IPS-18a (cell line): ENCODE measurements around the gene ANO2.

Experiments
- H3K27ac ChIP-seq: one replicate; pipeline ENCODE4 v1.5.1; 2013; ENCODE audit warnings: low read length
- H3K27me3 ChIP-seq: one replicate; pipeline ENCODE4 v1.6.1; 2013; ENCODE audit warnings: mild to moderate bottlenecking, low read length; ENCODE audit not compliant: control insufficient read depth, insufficient read depth
- H3K36me3 ChIP-seq: one replicate; pipeline ENCODE4 v1.6.1; 2013; ENCODE audit warnings: low read depth, low read length; ENCODE audit not compliant: control insufficient read depth
- H3K4me1 ChIP-seq: one replicate; pipeline ENCODE4 v1.6.1; 2013; ENCODE audit warnings: low read depth, low read length; ENCODE audit not compliant: control insufficient read depth
- H3K4me3 ChIP-seq: one replicate; pipeline ENCODE4 v1.5.1; 2013; ENCODE audit warnings: low read length
- H3K9ac ChIP-seq: one replicate; pipeline ENCODE4 v1.6.1; 2013; ENCODE audit warnings: mild to moderate bottlenecking, low read length, moderate library complexity
- H3K9me3 ChIP-seq: one replicate; pipeline ENCODE4 v1.6.1; 2013; ENCODE audit warnings: low read depth, low read length; ENCODE audit not compliant: control insufficient read depth

The ANO2 gene

GRCh38 chr12:5522432-5523335 lies 422.4 kb downstream of the ANO2 start:
- H3K9ac ChIP-seq, result no peak overlapping the region
- H3K27me3 ChIP-seq, result no peaks in the 10 kb centered on the region
- peaks cover 11% of the 10 kb centered on the region for H3K4me1 ChIP-seq
- H3K36me3 ChIP-seq, result no peaks in the 10 kb centered on the region
- H3K27ac ChIP-seq, result no peak overlapping the region
- H3K9me3 ChIP-seq, result no peaks in the 10 kb centered on the region
- no peak overlapping the region for H3K4me3 ChIP-seq

- Histone ChIP-seq H3K9me3 (no peaks in the 10 kb centered on the region), H3K4me3 (no peak overlapping the region), H3K9ac (no peak overlapping the region), H3K27me3 (no peaks in the 10 kb centered on the region), H3K27ac (no peak overlapping the region), H3K36me3 (no peaks in the 10 kb centered on the region), H3K4me1 (peaks cover 14% of the 10 kb centered on the region)
Observed at GRCh38 chr12:5521456-5522325, 423.4 kb downstream of the ANO2 start.

DNA sequence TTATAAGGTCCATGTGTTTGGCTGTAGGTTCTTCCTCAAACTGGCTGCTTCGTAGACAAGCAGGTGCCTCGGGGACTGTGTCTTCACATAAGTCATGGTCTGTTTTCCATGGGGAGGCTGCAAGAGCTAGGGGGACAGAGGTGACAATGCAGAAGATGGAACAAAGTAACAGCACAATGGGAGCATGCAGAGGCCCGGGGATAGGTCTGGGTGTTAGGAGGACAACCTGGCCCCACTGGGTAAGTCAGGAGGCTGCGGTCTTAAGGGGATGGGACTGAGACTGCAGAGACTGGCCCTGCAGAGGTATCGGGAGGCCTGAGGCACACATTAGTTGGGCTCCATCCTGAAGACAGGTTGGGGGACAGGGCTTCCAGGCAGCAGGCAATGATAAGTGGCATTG lies 424.2 kb downstream of the ANO2 start:
- no peaks in the 10 kb centered on the region for H3K27me3 ChIP-seq
- H3K4me3 ChIP-seq, result no peak overlapping the region
- H3K36me3 ChIP-seq, result no peaks in the 10 kb centered on the region
- no peaks in the 10 kb centered on the region for H3K9me3 ChIP-seq
- H3K27ac ChIP-seq, result no peak overlapping the region
- H3K4me1 ChIP-seq, result peaks cover 14% of the 10 kb centered on the region
- H3K9ac ChIP-seq, result no peak overlapping the region

DNA sequence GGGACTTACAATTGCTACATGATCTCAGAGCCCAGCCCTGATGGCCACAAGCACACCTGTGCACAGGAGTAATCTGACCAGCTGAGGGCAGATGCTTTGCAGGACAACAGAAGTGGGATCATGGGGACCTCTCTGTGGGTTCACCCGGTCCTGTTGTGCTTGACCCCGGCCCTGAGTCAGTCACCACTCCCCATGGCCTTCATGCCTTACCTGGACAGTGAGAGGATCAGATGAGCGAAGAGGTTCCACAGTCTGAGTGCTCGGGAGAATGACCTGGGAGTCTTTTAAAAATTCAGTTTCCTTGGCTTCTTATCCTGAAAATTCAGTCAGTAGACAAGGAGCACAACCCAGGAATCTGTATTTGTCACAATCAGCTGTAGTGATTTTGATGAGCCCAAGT lies 425.0 kb downstream of the ANO2 start:
- peaks cover 14% of the 10 kb centered on the region for H3K4me1 ChIP-seq
- no peaks in the 10 kb centered on the region for H3K27me3 ChIP-seq
- no peak overlapping the region for H3K4me3 ChIP-seq
- no peak overlapping the region for H3K27ac ChIP-seq
- H3K9ac ChIP-seq, result no peak overlapping the region
- no peaks in the 10 kb centered on the region for H3K9me3 ChIP-seq
- no peaks in the 10 kb centered on the region for H3K36me3 ChIP-seq

DNA sequence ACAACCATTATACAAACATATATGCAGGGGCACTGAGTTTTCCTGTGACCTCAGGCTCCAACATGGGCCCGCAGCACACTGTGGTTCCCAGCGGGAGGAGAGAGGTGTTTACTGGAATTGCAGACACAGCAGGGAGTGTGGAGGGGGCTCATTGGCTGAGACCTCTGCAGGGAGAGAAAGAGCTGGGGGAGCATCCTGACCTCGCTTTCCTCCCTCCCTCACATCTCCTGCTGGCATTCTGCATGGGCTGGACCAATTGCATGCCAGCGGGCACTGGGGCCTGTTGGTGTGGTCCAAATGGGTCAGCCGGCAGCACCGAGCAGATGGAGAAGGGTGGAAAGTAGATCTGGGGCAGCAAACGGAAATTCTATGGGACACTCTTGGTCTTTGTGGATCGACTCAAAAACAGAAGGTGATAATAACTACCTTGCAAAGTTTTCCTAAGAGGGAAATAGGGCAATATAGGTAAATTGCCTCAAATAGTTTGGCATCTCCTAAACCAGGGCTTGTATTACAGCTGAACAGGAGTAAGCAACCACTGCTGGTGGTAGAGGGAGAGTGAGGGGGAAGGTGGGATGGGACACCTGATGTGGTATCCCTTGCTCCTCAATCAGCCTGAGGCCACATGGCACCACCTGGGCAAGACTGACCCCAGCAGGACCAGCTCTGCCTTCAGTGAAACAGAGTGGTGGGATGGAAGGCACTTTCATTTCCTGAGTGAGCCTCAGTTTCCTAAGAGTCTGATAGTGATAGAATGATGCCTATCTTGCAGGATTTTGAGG lies 426.3 kb downstream of the ANO2 start:
- Histone ChIP-seq H3K4me3 (no peak overlapping the region), H3K27ac (no peak overlapping the region), H3K27me3 (no peaks in the 10 kb centered on the region), H3K9ac (no peak overlapping the region), H3K4me1 (peaks cover 14% of the 10 kb centered on the region), H3K36me3 (no peaks in the 10 kb centered on the region), H3K9me3 (no peaks in the 10 kb centered on the region)

DNA sequence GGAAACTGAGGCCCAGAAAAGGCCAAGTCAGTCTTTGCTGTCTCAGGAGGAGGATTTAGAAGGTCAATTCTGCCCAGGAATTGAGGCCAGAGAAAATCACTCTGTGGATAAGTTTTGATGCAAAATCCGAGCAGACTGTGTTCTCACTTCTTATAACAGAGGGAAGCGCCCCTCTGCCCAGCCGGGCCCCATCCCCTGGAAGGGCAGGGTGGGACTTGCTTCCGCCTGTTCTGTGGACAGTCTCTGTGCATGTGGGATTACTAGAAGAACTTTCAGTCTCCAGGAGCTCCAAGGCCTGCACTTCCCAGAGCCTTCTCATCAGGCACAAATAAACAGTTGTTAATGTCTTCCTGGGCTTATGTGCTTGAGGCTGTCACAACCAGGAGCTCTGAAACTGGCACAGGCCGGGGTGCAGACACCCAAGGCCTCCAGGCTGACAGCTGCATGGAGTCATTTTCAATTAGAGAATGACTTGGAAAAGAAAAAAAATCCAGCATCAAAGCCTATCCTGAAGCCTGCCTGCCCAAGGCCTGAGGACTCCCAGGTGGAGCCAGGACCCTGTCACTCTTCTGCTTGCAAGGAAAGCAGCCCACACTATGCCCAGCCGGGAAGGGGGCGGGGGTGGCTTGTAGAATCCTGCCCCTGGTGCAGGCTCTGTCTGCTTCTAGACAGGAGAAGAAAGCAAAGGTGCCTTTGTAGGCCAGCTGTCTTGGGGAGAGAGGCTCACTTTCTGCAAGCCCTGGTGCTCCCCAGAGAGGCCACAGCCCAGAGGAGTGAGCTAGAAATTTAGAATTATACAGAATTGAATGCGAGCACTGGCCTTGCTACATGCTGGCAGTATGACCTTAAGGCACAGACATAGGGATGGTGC lies 428.5 kb downstream of the ANO2 start:
- H3K4me1 ChIP-seq, result peaks cover 17% of the 10 kb centered on the region
- H3K9ac ChIP-seq, result no peak overlapping the region
- no peaks in the 10 kb centered on the region for H3K36me3 ChIP-seq
- H3K27ac ChIP-seq, result no peak overlapping the region
- H3K4me3 ChIP-seq, result no peak overlapping the region
- no peaks in the 10 kb centered on the region for H3K27me3 ChIP-seq
- H3K9me3 ChIP-seq, result no peaks in the 10 kb centered on the region

DNA sequence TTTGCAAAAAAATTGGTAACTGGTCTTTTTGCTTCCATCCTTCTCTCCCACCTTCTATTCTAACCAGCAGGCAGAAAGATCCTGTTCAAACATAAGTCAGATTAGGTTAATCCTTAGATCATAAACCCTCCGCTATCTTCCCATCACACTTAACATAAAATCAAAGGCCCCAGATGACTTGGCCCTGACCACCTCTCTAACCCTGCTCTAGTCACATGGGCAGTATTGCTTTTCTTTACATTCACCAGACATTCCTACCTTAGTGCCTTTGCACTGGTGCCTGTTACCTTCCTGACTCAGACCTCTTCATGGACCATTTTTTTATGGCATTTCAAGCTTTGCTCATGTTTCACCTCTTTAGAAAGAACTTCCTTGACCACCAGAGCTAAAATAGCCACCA lies 429.6 kb downstream of the ANO2 start:
- Histone ChIP-seq H3K36me3 (no peaks in the 10 kb centered on the region), H3K27me3 (no peaks in the 10 kb centered on the region), H3K27ac (no peak overlapping the region), H3K4me3 (no peak overlapping the region), H3K4me1 (peaks cover 17% of the 10 kb centered on the region), H3K9me3 (no peaks in the 10 kb centered on the region), H3K9ac (no peak overlapping the region)

DNA sequence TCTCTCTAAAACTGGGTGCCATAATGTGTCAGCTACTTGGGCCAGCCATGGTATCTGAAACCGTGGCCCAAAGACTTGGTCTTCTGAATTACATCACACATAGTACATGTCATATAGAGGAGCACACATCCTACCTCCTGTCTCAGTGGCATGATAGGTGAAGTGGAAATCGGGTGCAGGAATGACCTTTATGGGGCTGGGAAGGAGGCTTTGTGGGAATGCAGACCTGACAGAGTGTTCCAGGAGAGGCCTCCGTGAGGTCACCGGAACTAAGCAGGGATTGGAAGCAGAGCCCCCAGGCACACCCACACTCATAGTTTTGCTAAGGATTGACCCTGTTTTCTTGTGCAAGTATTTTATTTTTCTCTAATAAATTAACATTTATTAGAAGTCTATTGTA lies 430.5 kb downstream of the ANO2 start:
- no peak overlapping the region for H3K9ac ChIP-seq
- H3K9me3 ChIP-seq, result no peaks in the 10 kb centered on the region
- H3K27ac ChIP-seq, result no peak overlapping the region
- no peaks in the 10 kb centered on the region for H3K27me3 ChIP-seq
- peaks cover 17% of the 10 kb centered on the region for H3K4me1 ChIP-seq
- H3K4me3 ChIP-seq, result no peak overlapping the region
- no peaks in the 10 kb centered on the region for H3K36me3 ChIP-seq

GRCh38 chr12:5514016-5514415 lies 431.0 kb downstream of the ANO2 start:
- Histone ChIP-seq H3K27me3 (no peaks in the 10 kb centered on the region), H3K9ac (no peak overlapping the region), H3K36me3 (no peaks in the 10 kb centered on the region), H3K4me3 (no peak overlapping the region), H3K4me1 (peaks cover 16% of the 10 kb centered on the region), H3K27ac (no peak overlapping the region), H3K9me3 (no peaks in the 10 kb centered on the region)

GRCh38 chr12:5513406-5513805 lies 431.7 kb downstream of the ANO2 start:
- Histone ChIP-seq H3K36me3 (no peaks in the 10 kb centered on the region), H3K4me1 (peaks cover 10% of the 10 kb centered on the region), H3K27me3 (no peaks in the 10 kb centered on the region)

More at GRCh38 chr12:5513406-5513805, 431.7 kb downstream of the ANO2 start:
- Histone ChIP-seq H3K9ac (no peak overlapping the region), H3K9me3 (no peaks in the 10 kb centered on the region), H3K4me3 (no peak overlapping the region), H3K27ac (no peak overlapping the region)
